Gastrocnemius medialis (tissue), 4 donors: ENCODE data around the gene NBPF6.
"Not testable (repeated sequence)": the region's sequence is repeated elsewhere in the genome, so short reads cannot be mapped to it uniquely, and the experiment has no call there.

Experiments
- CTCF ChIP-seq, 5 experiments: fragments of 450-650 bp in 3 of 5; fragments of 200-600 bp in 2 of 5; sonication (generic) in 2 of 5; IDR thresholded peaks in 4 of 5; conservative IDR thresholded peaks in 1 of 5; 1 replicate in 4 of 5; 2 replicates in 1 of 5; pipeline ENCODE4 v1.5.1; 2016 to 2019; ENCODE audit warnings: antibody characterized with exemption in 5 of 5, mild to moderate bottlenecking in 3 of 5, moderate library complexity in 3 of 5
- POLR2A ChIP-seq, 2 donors: fragments of 450-650 bp; IDR thresholded peaks; one replicate each; pipeline ENCODE4 v1.6.1; 2017; ENCODE audit warnings: antibody characterized with exemption in 2 of 2, mild to moderate bottlenecking in 2 of 2, moderate library complexity in 2 of 2

- not testable (repeated sequence) for TF ChIP-seq CTCF (IDR thresholded peaks at IDR 0.05 in 4 of 5, conservative IDR thresholded peaks at IDR 0.05 in 1 of 5); POLR2A (IDR thresholded peaks at IDR 0.05)
These were observed at the start of gene NBPF6 for GRCh38 chr1:108450043-108450442.
